K562 (cell line): ENCODE measurements around the gene RASSF3. TPM values are rescaled to one million over a fixed set of nuclear protein-coding genes. Genes with fewer than 3 reads are reported as not detected.
A peak's percentile ranks its signal among the peaks of the same experiment; 100 is the strongest.

Source experiments
- CREB1 ChIP-seq, 2 experiments: sonication (generic) in 1 of 2; formaldehyde crosslinking in 1 of 2; IDR thresholded peaks; 2 replicates each; pipeline versions ENCODE4 v1.6.1 to v1.8.0; 2012 to 2022; ENCODE audit warnings: inconsistent platforms in 1 of 2, mild to moderate bottlenecking in 1 of 2, missing genetic modification reagents in 1 of 2, moderate library complexity in 1 of 2
- E2F5 ChIP-seq: sonication (generic); formaldehyde crosslinking; IDR thresholded peaks from 2 replicates; pipeline ENCODE4 v1.8.0; 2022; ENCODE audit warnings: mild to moderate bottlenecking, missing genetic modification reagents
- ELF1 ChIP-seq: fragments of 200-800 bp; sonication (Bioruptor generic); IDR thresholded peaks from 2 replicates; pipeline ENCODE4 v1.6.1; 2016; ENCODE audit warnings: missing genetic modification characterization, missing compliant biosample characterization
- ERF ChIP-seq: fragments of 450-650 bp; formaldehyde crosslinking; IDR thresholded peaks from 2 replicates; pipeline ENCODE4 v1.4.0; 2020; ENCODE audit warnings: mild to moderate bottlenecking, mixed read lengths
- ETS2 ChIP-seq: IDR thresholded peaks from 2 replicates; pipeline ENCODE4 v1.6.1; 2016; ENCODE audit warnings: borderline replicate concordance, missing genetic modification characterization, mild to moderate bottlenecking, moderate library complexity, missing compliant biosample characterization; ENCODE audit not compliant: poor library complexity, severe bottlenecking
- FIP1L1 ChIP-seq: fragments of 200-400 bp; formaldehyde crosslinking; IDR thresholded peaks from 2 replicates; pipeline ENCODE4 v1.6.1; 2018; ENCODE audit warnings: mild to moderate bottlenecking, low read depth, low read length; ENCODE audit not compliant: poor library complexity, severe bottlenecking
- GMEB1 ChIP-seq: fragments of 250-450 bp; sonication (Bioruptor Pico); IDR thresholded peaks from 2 replicates; pipeline ENCODE4 v1.4.0; 2020; ENCODE audit warnings: mild to moderate bottlenecking
- JUN ChIP-seq, 2 experiments: sonication (generic) in 1 of 2; formaldehyde crosslinking in 1 of 2; IDR thresholded peaks; 2 replicates each; pipeline versions ENCODE4 v1.6.1 to v1.8.0; 2012 to 2022; ENCODE audit warnings: borderline replicate concordance in 2 of 2, mild to moderate bottlenecking in 2 of 2, improper control_type of control experiment in 1 of 2, low read depth in 1 of 2, low read length in 1 of 2, missing genetic modification reagents in 1 of 2
- PCBP1 ChIP-seq: fragments of 200-400 bp; formaldehyde crosslinking; IDR thresholded peaks from 2 replicates; pipeline ENCODE4 v1.6.1; 2018; ENCODE audit warnings: mild to moderate bottlenecking, low read depth, low read length; ENCODE audit not compliant: poor library complexity, severe bottlenecking
- SAFB2 ChIP-seq: fragments of 200-400 bp; formaldehyde crosslinking; IDR thresholded peaks from 2 replicates; pipeline ENCODE4 v1.6.1; 2018; ENCODE audit warnings: borderline replicate concordance, low read length, low read depth, moderate library complexity; ENCODE audit not compliant: severe bottlenecking
- SLC30A9 ChIP-seq: fragments of 250-450 bp; sonication (Bioruptor Pico); IDR thresholded peaks from 2 replicates; pipeline ENCODE4 v1.8.0; 2022; ENCODE audit warnings: mild to moderate bottlenecking, moderate library complexity
- SPI1 ChIP-seq: IDR thresholded peaks from 2 replicates; pipeline ENCODE4 v1.6.1; 2011; ENCODE audit warnings: low read depth, low read length, control low read depth, borderline replicate concordance
- TCF7L2 ChIP-seq: fragments of 150-350 bp; IDR thresholded peaks from 2 replicates; pipeline ENCODE4 v1.6.1; 2016; ENCODE audit warnings: low read depth, mild to moderate bottlenecking, low read length, moderate library complexity
- polyA plus RNA-seq, 8 experiments: library from polyadenylated mRNA; depleted of rRNA in 4 of 8; stranded (reverse) in 5 of 8; unstranded in 3 of 8; fragments of >200 nt; fragmentation: Nextera tagmentation in 2 of 8; fragmentation: Illumina TruSeq in 1 of 8; extraction: Ambion mirVana in 2 of 8; extraction: Trizol in 1 of 8; gene quantifications; 2 replicates each; pipeline versions ENCODE4 v1.2.1 to v1.2.3, GENCODE V29; 2011 to 2014; ENCODE audit warnings: inconsistent platforms in 1 of 8, missing spikeins in 1 of 8
- total RNA-seq, 7 experiments: library from RNA; depleted of rRNA in 6 of 7; stranded (reverse); fragments of >200 nt in 6 of 7; fragmentation: Illumina TruSeq in 2 of 7; extraction: Trizol in 2 of 7; gene quantifications; 2 replicates each; pipeline versions ENCODE4 v1.2.1 to v1.2.3, GENCODE V29; 2011 to 2021; ENCODE audit warnings: low replicate concordance in 1 of 7
- TF ChIP-seq, protein P1 (sequence below): fragments of 450-650 bp; formaldehyde crosslinking; IDR thresholded peaks from 2 replicates; pipeline ENCODE4 v1.4.0; 2022; ENCODE audit warnings: mild to moderate bottlenecking, moderate library complexity
- TF ChIP-seq, protein P2 (sequence below), 2 experiments: fragments of 150-350 bp in 1 of 2; IDR thresholded peaks; 2 replicates each; pipeline ENCODE4 v1.6.1; 2012 to 2016; ENCODE audit warnings: low read depth in 2 of 2, low read length in 2 of 2, mild to moderate bottlenecking in 1 of 2, moderate library complexity in 1 of 2
- TF ChIP-seq, protein P3 (sequence below): fragments of 450-650 bp; formaldehyde crosslinking; IDR thresholded peaks from 2 replicates; pipeline ENCODE4 v1.4.0; 2020; ENCODE audit warnings: mild to moderate bottlenecking, moderate library complexity
- TF ChIP-seq, protein P4 (sequence below): sonication (generic); formaldehyde crosslinking; IDR thresholded peaks from 2 replicates; pipeline ENCODE4 v1.9.0; 2022; ENCODE audit warnings: mild to moderate bottlenecking, missing genetic modification reagents

The RASSF3 gene
- total and polyA plus RNA-seq, 9 of the 15 experiments (the other 6 are each of a cell fraction or from before 2014, with no cell fraction given): 3.7 to 39.2 (median 20.2) TPM

DNA sequence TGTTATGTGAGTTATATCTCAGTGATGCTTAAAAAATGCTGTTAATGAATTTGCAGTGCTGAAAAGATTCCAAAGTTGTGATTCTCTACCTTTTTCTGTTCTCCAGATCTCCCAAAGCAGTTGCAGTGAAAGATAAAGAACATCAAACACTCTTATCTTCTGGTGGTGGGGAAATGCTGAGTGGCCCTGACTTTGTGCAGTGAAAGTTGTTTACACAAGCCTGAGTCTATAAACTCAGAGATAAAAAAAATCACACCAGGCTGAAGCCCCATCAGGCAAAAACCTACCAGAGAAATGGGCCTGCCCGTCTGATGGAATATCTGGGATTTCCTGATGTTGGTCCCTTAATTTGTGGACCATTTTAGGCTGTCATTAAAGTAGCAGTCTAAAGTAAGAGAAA lies 46.1 kb downstream of the RASSF3 start (continued):
- TF ChIP-seq ELF1 (tag): no peak
- 0 out of 2 replicates have a peak, but pooled peaks have one; percentile 46 for TF ChIP-seq JUN (IDR thresholded peaks at IDR 0.05; ENCODE audit: borderline replicate concordance, low read depth, low read length)
- TF ChIP-seq JUN (CRISPR knock-in tag; IDR thresholded peaks at IDR 0.05; ENCODE audit: borderline replicate concordance): no peak
- no peak for TF ChIP-seq ERF
- TF ChIP-seq SPI1: no peak
- no peak for TF ChIP-seq ETS2 (tag)
- no peak for TF ChIP-seq PCBP1
- no peak for TF ChIP-seq FIP1L1
- TF ChIP-seq, protein P1, sequence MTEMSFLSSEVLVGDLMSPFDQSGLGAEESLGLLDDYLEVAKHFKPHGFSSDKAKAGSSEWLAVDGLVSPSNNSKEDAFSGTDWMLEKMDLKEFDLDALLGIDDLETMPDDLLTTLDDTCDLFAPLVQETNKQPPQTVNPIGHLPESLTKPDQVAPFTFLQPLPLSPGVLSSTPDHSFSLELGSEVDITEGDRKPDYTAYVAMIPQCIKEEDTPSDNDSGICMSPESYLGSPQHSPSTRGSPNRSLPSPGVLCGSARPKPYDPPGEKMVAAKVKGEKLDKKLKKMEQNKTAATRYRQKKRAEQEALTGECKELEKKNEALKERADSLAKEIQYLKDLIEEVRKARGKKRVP (CRISPR knock-in tag): no peak
- no peak for TF ChIP-seq TCF7L2
- TF ChIP-seq CREB1 (IDR thresholded peaks at IDR 0.05): no peak
- TF ChIP-seq CREB1 (CRISPR knock-in tag; IDR thresholded peaks at IDR 0.05): no peak
- TF ChIP-seq, protein P2, sequence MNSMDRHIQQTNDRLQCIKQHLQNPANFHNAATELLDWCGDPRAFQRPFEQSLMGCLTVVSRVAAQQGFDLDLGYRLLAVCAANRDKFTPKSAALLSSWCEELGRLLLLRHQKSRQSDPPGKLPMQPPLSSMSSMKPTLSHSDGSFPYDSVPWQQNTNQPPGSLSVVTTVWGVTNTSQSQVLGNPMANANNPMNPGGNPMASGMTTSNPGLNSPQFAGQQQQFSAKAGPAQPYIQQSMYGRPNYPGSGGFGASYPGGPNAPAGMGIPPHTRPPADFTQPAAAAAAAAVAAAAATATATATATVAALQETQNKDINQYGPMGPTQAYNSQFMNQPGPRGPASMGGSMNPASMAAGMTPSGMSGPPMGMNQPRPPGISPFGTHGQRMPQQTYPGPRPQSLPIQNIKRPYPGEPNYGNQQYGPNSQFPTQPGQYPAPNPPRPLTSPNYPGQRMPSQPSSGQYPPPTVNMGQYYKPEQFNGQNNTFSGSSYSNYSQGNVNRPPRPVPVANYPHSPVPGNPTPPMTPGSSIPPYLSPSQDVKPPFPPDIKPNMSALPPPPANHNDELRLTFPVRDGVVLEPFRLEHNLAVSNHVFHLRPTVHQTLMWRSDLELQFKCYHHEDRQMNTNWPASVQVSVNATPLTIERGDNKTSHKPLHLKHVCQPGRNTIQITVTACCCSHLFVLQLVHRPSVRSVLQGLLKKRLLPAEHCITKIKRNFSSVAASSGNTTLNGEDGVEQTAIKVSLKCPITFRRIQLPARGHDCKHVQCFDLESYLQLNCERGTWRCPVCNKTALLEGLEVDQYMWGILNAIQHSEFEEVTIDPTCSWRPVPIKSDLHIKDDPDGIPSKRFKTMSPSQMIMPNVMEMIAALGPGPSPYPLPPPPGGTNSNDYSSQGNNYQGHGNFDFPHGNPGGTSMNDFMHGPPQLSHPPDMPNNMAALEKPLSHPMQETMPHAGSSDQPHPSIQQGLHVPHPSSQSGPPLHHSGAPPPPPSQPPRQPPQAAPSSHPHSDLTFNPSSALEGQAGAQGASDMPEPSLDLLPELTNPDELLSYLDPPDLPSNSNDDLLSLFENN (IDR thresholded peaks at IDR 0.05; ENCODE audit: low read depth in 2 of 2, low read length in 2 of 2): 0 out of 4 replicates have a peak, but pooled peaks of 1 of the 2 experiments have one; percentile 52
- no peak for TF ChIP-seq SLC30A9
- TF ChIP-seq, protein P3, sequence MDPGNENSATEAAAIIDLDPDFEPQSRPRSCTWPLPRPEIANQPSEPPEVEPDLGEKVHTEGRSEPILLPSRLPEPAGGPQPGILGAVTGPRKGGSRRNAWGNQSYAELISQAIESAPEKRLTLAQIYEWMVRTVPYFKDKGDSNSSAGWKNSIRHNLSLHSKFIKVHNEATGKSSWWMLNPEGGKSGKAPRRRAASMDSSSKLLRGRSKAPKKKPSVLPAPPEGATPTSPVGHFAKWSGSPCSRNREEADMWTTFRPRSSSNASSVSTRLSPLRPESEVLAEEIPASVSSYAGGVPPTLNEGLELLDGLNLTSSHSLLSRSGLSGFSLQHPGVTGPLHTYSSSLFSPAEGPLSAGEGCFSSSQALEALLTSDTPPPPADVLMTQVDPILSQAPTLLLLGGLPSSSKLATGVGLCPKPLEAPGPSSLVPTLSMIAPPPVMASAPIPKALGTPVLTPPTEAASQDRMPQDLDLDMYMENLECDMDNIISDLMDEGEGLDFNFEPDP (CRISPR knock-in tag): no peak
- TF ChIP-seq, protein P4, sequence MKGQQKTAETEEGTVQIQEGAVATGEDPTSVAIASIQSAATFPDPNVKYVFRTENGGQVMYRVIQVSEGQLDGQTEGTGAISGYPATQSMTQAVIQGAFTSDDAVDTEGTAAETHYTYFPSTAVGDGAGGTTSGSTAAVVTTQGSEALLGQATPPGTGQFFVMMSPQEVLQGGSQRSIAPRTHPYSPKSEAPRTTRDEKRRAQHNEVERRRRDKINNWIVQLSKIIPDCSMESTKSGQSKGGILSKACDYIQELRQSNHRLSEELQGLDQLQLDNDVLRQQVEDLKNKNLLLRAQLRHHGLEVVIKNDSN: no peak
- TF ChIP-seq GMEB1 (CRISPR knock-in tag): no peak
- TF ChIP-seq SAFB2: no peak
- TF ChIP-seq E2F5 (CRISPR knock-in tag): no peak
